ENCODE data around the gene PLIN1. TPM values are rescaled to one million over a fixed set of nuclear protein-coding genes. Genes with fewer than 3 reads are reported as not detected.

The PLIN1 gene
- total and polyA plus RNA-seq, 2 donors (not counting 1 experiment from before 2014, with no cell fraction given), result 0.97 to 1.2 TPM

- H3K4me1 ChIP-seq (ENCODE audit: control insufficient read depth in 2 of 2, insufficient read depth in 2 of 2, low read length in 2 of 2), result no peaks in the 10 kb centered on the region
- DNase-seq (no peak), ATAC-seq (ENCODE audit: low read depth) (no peak)
- H3K36me3 ChIP-seq (replicated peaks in 1 of 2; ENCODE audit: control extremely low read depth in 1 of 2, control insufficient read depth in 1 of 2, extremely low read depth in 1 of 2, insufficient read depth in 2 of 2, low read length in 1 of 2), result no peaks in the 10 kb centered on the region
- no peaks in the 10 kb centered on the region for H3K9me3 Mint-ChIP-seq (ENCODE audit: insufficient read depth)
- no peak overlapping the region for H2AFZ ChIP-seq (ENCODE audit: insufficient read depth, low read depth, low read length, poor library complexity, severe bottlenecking)
- ChIA-PET CTCF (interaction anchor here (1.0 kb wide), 1 partner anchor 33 kb away, joined by 3 read pairs; no protein-coding TSS in a partner anchor), POLR2A (no interaction called here)
- peaks cover 8% of the 10 kb centered on the region for H3K27me3 Mint-ChIP-seq
- no peaks in the 10 kb centered on the region for H3K79me2 ChIP-seq (ENCODE audit: control insufficient read depth, insufficient read depth, low read length)
- H4K20me1 ChIP-seq (ENCODE audit: control insufficient read depth, insufficient read depth, low read length, poor library complexity, severe bottlenecking), result no peaks in the 10 kb centered on the region
- H3K4me2 ChIP-seq (replicated peaks; ENCODE audit: low read depth, low read length, poor library complexity, severe bottlenecking), result no peak overlapping the region
- WGBS (ENCODE audit: insufficient coverage), result 80% methylated on average over 3 of the region's 4 CpGs
- no peak overlapping the region for H3K27ac Mint-ChIP-seq
- intact Hi-C loops (cut with micrococcal nuclease), result no loop called here
- H3K27me3 ChIP-seq (replicated peaks in 1 of 4; ENCODE audit: control extremely low read depth in 1 of 4, control insufficient read depth in 3 of 4, insufficient read depth in 4 of 4, low read length in 3 of 4), result no peaks in the 10 kb centered on the region
- H3K27ac ChIP-seq (ENCODE audit: low read length in 2 of 2), result no peak overlapping the region
- H3K4me1 Mint-ChIP-seq, result no peaks in the 10 kb centered on the region
- no peak overlapping the region for H3K9ac ChIP-seq (ENCODE audit: low read length)
- H3K9me3 ChIP-seq (ENCODE audit: control extremely low read depth in 1 of 3, control insufficient read depth in 2 of 3, insufficient read depth in 1 of 3, low read length in 2 of 3), result peaks cover 0 to 4% (median 0%) of the 10 kb centered on the region in 3 donors
- TF ChIP-seq EZH2 (IDR thresholded peaks at IDR 0.05; ENCODE audit: borderline replicate concordance, insufficient read depth, low read depth, low read length, poor library complexity, severe bottlenecking) (no peak), CTCF (IDR thresholded peaks at IDR 0.05) (no peak)
- H3K4me3 Mint-ChIP-seq, result no peak overlapping the region
- H3K4me3 ChIP-seq (ENCODE audit: control extremely low read depth in 1 of 5, extremely low read depth in 1 of 5, insufficient read depth in 1 of 5, low read depth in 2 of 5, low read length in 4 of 5), result no peak overlapping the region
Measured at GRCh38 chr15:89674526-89674925, 4.6 kb downstream of the PLIN1 start.

- H3K4me3 Mint-ChIP-seq, result no peak overlapping the region
- Histone ChIP-seq H3K9me3 (ENCODE audit: control extremely low read depth in 1 of 3, control insufficient read depth in 2 of 3, insufficient read depth in 1 of 3, low read length in 2 of 3) (peaks cover 0 to 4% (median 0%) of the 10 kb centered on the region in 3 donors), H3K36me3 (replicated peaks in 1 of 2; ENCODE audit: control extremely low read depth in 1 of 2, control insufficient read depth in 1 of 2, extremely low read depth in 1 of 2, insufficient read depth in 2 of 2, low read length in 1 of 2) (no peaks in the 10 kb centered on the region), H3K27me3 (replicated peaks in 1 of 4; ENCODE audit: control extremely low read depth in 1 of 4, control insufficient read depth in 3 of 4, insufficient read depth in 4 of 4, low read length in 3 of 4) (no peaks in the 10 kb centered on the region), H3K9ac (ENCODE audit: low read length) (no peak overlapping the region), H3K4me1 (ENCODE audit: control insufficient read depth in 2 of 2, insufficient read depth in 2 of 2, low read length in 2 of 2) (no peaks in the 10 kb centered on the region), H3K4me3 (ENCODE audit: control extremely low read depth in 1 of 5, extremely low read depth in 1 of 5, insufficient read depth in 1 of 5, low read depth in 2 of 5, low read length in 4 of 5) (no peak overlapping the region), H3K79me2 (ENCODE audit: control insufficient read depth, insufficient read depth, low read length) (no peaks in the 10 kb centered on the region), H4K20me1 (ENCODE audit: control insufficient read depth, insufficient read depth, low read length, poor library complexity, severe bottlenecking) (no peaks in the 10 kb centered on the region), H3K27ac (ENCODE audit: low read length in 2 of 2) (no peak overlapping the region), H2AFZ (ENCODE audit: insufficient read depth, low read depth, low read length, poor library complexity, severe bottlenecking) (no peak overlapping the region), H3K4me2 (replicated peaks; ENCODE audit: low read depth, low read length, poor library complexity, severe bottlenecking) (no peak overlapping the region)
- ATAC-seq (ENCODE audit: low read depth) (no peak), DNase-seq (no peak)
- H3K27ac Mint-ChIP-seq, result no peak overlapping the region
- ChIA-PET CTCF (no interaction called here), POLR2A (no interaction called here)
- no peaks in the 10 kb centered on the region for H3K4me1 Mint-ChIP-seq
- TF ChIP-seq EZH2 (IDR thresholded peaks at IDR 0.05; ENCODE audit: borderline replicate concordance, insufficient read depth, low read depth, low read length, poor library complexity, severe bottlenecking) (no peak), CTCF (IDR thresholded peaks at IDR 0.05) (peak; percentile 31)
- no peaks in the 10 kb centered on the region for H3K9me3 Mint-ChIP-seq (ENCODE audit: insufficient read depth)
- WGBS (ENCODE audit: insufficient coverage), result 79% methylated on average over 12 of the region's 12 CpGs
- H3K27me3 Mint-ChIP-seq, result peaks cover 8% of the 10 kb centered on the region
- intact Hi-C loops (cut with micrococcal nuclease), result no loop called here
Measured at GRCh38 chr15:89673165-89673512, 6.0 kb downstream of the PLIN1 start.
